Inflammatory macrophage treated with lipopolysaccharide for 1 hour (primary cell): Measurements from ENCODE around the gene CBFA2T2.
"Not testable (repeated sequence)": the region's sequence is repeated elsewhere in the genome, so short reads cannot be mapped to it uniquely, and the experiment has no call there.

Experiments used
- DNase-seq, 2 donors: peaks; one replicate each; pipeline ENCODE4 v3.0.0-alpha.2; 2020 to 2022

CBFA2T2 gene

DNA sequence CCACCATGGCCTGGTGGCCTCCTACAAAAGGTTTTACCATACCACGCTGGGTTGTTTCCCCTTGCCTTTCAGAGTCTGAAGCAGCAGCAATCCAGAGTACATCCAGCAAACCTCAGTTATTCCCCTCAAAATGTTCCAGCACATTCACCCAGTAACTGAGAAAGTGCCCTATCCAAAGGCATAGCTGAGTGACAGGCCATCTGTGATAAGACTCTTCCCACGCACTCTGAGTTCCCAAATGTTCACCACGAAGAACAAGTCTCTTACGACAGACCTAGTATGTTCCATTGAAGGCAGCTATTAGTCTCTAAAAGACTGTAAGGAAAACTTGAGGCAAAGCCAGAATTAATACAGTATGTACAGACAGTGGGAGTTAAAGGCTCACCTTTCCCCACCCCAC is 140.6 kb downstream of the CBFA2T2 start:
- peak in 1 of 2 donors; percentile 3 for DNase-seq

DNA sequence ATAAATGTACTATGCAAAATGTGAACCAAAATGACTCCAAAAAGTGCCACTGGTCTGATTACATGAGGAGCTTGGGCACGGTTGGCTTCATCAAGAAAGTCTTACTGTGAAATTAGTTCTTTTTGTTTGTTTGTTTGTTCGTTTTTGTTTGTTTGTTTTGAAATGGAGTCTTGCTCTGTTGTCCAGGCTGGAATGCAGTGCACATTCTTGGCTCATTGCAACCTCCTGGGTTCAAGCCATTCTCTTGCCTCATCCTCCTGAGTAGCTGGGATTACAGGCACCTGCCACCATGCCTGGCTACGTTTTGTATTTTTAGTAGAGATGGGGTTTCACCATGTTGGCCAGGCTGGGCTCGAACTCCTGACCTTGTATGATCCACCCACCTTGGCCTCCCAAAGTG is 142.0 kb downstream of the CBFA2T2 start:
- DNase-seq = not testable (repeated sequence)

DNA sequence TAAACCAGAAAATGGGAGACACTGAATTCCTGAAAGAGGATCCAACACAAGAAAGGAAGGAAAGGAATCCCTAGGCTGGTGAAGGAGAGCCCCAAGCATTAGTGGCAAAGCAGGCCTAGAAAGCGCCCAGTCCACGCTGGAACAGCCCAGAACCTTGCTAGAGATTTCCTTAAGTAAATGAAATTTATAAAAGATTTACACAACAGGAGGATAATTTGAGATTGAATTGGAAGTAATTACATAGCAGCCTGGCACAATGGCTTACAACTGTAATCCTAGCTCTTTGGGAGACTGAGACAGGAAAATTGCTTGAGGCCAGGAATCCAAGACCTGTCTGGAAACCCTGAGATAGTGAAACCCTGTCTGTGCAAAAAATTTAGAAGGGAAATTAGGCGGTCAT is 145.4 kb downstream of the CBFA2T2 start:
- DNase-seq = no peak

DNA sequence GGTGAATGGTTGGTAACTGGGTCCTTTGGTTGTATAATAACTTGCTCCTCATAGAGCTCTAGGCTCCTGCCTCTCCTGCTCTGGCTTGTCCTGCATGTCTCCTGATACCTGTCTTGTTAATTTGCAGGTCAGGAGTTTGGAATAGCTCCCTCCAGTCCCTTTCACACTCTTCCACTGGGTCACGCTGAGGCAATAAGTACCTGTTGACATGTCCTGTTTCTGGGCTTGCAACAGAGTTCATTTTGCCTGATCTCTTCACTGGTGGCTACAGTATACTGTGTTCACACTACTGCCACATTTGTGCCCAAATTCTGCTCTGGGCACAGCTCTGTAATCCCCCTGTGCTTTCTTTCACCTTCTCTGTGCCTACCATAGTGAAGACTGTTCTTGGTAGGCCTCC is 146.9 kb downstream of the CBFA2T2 start:
- no peak for DNase-seq

DNA sequence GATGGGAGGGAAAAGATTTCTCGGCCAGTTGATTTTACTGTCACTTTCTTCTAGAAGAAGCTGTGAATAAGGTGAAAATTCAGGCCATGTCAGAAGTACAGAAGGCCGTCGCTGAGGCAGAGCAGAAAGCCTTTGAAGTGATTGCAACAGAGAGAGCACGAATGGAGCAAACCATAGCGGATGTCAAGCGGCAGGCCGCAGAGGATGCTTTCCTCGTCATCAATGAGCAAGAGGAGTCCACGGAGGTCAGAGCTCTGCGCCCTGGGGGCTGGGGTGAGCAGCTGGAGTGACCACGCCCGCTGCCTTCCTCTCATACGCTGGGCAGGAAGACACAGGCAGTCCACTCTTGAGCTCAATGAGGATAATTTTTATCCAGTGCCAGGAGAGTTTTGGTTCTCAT is 150.4 kb downstream of the CBFA2T2 start:
- DNase-seq = no peak

DNA sequence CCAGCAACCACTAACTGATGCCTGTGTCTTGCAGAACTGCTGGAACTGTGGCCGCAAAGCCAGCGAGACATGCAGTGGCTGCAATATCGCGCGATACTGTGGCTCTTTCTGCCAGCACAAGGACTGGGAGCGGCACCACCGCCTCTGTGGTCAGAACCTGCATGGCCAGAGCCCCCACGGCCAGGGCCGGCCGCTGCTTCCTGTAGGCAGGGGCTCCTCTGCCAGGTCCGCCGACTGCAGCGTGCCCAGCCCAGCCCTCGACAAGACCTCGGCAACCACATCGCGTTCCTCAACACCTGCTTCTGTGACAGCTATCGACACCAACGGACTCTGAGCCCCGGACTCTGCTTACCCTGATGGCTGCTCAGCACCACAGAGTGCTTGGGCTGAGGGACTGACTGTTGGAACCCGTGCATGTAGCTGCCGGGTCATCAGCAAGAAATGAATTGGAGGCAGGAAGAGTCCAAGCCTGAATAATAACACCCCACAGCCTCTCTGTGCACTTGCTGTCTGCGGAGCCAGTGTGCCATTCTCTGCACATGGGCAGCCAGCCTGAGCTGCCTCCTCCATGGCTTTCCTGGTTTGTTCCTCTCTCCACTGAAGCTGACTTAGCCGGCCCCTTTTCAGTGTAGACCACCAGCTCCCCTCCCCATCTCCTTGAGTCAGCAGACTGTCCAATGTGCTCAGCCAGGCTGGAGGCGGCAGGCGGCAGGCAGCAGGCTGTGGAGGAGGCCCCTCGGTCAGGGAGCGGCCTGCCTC is 154.6 kb downstream of the CBFA2T2 start:
- no peak for DNase-seq

DNA sequence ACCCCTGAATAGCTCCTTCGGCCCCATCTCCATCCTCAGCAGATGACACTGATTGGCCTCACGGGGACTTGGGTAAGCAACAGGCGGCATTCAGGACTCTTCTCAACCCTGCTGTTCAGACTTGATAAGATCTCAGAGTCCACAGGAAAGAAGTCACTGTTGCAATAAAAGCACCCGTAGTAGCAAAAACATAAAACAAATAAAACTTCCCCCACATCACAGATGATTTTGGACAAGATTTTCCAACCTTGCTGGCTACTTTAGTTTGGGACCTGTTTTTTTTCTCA is 155.1 kb downstream of the CBFA2T2 start:
- no peak for DNase-seq

DNA sequence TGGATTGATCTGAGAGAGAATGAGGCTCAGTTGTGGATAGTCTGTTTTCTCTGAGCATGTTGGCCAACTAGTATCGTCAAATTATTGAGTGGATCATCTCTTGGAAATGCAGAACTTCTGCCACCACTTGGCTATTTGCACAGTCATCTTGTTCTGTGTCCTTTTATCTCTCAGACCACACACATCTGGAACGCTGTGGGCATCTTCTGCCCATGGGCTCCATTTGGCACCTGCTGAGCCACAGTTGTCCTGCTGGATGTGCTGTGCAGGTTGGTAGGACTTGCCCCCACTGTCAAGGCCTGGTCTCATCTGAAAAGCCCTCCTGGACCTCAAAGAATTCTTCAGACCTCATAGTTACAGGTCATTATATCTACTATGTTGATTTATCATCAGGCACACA is 155.5 kb downstream of the CBFA2T2 start:
- DNase-seq = no peak

DNA sequence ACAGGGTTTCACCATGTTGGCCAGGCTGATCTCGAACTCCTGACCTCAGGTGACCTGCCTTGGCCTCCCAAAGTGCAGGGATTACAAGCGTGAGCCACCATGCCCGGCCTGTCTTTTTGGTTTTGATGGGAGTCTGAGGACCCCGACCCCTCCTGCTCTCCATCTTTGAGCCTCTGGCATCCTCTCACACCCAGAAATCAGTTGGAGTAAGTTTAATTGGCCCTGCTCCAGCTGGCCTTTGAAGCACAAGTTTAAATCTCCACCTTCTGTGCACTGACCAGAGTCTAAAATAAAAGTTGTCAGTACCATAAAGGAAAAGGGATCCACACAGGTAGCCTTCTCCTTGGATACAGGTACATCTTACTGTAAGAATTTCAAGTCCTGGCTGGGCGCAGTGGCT is 156.3 kb downstream of the CBFA2T2 start:
- DNase-seq = no peak

DNA sequence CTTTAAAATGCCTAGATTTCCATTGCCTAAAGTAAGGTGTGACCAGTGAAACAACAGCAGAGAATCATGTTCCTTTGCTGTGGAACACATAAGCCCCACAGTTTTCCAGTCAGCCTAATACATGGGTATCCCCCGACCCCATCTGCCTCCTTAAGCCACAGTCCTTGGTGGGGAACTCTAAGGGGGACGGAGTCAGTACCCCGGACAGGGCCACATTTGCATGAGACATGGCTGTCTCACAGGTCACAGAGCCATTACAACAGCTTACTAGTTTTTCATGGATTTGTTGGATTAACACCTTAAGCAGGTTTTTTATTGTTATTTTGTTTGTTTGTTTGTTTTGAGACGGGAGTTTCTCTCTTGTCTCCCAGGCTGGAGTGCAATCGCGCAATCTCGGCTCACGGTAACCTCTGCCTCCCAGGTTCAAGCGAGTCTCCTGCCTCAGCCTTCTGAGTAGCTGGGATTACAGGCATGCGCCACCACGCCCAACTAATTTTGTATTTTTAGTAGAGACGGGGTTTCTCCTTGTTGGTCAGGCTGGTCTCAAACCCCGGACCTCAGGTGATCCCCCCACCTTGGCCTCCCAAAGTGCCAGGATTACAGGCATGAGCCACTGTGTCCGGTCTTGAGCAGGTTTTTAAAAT is 157.2 kb downstream of the CBFA2T2 start:
- not testable (repeated sequence) for DNase-seq

DNA sequence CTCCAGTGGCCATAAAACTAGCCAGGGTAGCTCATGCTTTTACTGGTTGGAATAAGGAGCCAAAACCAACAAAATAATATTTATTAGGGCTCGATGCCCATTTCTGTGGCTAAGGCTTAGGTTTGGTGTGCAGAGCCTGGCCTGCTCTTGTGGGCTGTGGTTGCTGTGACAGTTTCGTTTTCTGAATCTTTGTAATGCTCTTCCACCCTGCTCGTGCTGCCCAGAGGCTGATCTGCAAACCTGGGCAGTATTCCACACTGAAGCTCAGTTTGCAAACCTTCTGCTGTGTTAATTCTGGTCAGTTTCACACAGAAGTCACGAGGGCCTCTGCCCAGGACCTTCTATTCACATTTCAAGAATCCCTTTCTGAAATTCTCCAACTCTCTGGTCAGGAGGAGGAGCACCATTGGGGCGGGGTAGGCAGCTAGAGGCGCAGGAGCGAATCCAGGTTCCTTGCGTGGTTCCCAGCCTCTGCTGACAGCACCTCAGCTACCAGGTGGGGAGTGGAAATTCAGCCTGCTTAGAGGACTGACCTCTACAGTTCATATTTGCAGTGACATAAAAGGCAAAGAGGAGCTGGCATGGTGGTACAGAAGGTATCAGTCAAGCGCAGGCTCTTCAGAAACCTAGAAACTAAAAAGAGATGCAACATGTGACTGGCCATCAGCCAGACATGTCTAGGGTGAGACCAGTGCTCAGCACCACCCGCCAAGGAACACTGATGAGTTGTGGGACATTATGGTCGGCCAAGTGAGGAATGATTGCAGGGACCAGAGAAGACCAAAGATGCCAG is 157.9 kb downstream of the CBFA2T2 start:
- no peak for DNase-seq

DNA sequence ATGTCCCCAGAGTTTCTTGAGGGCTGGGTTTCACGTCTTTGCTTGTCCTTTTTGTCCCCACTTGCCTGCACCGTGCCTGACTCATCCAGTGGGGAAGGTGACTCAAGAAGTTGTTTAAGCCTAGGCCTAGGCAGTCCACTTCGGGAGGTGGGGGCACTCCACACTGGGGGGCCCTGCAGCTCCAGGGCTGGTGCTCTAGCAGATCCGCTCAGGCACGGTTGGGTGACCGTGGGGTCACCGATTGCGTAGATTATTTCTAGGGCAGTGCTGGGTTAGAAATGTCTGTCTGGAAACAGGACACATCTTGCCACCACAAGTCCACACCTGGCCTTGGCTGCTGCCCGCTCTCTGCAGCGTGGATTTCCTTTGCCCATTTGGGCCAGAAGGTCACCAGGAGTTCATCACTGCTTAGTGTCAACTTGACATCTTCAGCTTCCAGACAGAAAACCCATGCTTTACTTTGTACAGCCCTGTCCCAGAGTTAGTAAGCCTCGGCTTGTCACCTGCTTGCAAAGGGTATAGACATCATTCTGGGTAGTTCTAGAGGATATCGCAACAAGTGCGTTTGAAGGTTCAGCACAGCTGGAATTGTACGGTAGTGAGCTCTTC is 158.6 kb downstream of the CBFA2T2 start:
- no peak for DNase-seq

DNA sequence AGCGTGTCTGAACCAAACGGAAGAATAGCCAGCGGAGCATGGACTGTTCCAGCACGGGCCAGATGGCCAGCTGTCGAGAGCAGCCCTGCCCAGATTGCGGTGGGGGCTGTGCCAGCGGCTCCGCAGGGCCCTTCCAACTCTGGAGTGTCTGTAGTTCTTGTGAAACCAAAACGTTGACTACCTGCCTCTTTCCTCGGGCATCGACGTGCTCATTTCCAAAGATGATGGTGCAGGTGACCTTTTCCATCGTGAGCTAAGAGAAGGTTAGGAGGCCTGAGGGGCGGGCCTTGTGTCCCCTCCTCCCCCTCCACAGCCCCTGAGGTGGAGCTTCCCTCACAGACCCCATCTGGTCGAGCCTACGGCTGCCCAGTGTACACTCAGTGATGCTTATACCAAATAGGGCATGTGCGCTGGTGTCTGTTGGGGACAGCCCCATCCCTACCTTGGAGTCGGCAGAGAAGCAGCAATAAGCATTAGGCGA is 159.3 kb downstream of the CBFA2T2 start:
- no peak for DNase-seq

DNA sequence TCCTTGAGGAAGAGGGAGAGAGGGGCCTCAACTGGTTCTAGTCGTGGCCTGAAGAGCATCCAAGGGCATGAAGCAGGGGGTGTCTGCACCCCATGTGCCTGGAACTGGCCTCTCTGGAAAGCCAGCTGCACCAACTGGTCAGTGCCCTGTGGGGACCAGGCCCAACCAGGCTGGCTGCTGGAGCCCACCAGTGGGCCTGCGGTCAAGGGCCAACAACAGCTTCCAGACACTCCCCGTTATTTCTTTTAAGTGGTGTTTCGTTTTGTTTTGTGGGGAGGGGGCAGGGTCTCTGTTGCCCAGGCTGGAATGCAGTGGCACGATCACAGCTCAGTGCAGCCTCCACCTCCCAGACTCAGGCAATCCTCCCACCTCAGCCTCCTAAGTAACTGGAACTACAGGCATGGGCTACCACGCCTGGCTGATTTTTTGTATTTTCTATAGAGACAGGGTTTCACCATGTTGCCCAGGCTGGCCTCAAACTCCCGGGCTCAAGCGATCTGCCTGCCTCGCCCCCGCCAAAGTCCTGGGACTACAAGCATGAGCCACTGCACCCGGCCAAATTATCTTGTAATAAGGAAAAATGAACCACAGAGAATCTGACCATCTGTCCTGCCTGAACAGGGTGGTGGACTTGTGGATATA is 160.3 kb downstream of the CBFA2T2 start:
- DNase-seq = no peak

DNA sequence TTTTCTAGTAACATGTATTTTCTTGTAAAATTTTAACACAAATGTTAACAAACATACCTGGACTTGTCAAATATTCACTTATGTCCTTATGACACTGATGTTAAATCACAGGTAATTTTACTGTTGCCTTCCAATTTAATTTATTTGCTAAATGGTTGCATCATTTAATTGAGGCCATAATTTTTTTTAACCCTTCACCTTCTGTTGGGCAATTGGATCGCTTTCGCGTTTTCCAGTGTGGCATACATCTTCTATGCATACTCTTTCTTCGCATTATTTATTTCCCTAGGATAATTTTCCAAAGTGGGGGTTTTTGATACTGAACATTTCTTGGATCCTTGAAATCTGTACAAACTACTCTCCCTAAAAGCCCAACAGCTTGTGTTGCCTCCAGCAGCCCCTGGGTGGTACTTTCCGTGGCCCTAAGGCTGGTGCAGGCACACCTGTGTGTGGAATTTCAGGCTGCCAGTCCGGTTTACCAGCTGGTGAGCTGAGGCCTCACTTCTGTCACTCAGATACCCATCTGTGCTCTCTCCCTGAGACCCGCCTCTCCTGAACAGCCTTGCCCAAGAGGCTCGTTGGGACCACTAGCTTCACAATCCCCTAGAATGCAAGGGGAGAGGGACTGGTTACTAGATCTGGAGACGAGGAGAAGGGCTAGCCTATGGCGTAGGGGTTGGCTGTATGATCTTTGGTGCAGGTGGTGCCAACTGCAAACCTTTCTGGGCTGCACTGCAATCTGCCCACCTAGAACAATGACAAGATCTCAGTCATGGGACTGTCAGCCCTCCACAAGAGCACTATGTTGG is 161.1 kb downstream of the CBFA2T2 start:
- DNase-seq = no peak

DNA sequence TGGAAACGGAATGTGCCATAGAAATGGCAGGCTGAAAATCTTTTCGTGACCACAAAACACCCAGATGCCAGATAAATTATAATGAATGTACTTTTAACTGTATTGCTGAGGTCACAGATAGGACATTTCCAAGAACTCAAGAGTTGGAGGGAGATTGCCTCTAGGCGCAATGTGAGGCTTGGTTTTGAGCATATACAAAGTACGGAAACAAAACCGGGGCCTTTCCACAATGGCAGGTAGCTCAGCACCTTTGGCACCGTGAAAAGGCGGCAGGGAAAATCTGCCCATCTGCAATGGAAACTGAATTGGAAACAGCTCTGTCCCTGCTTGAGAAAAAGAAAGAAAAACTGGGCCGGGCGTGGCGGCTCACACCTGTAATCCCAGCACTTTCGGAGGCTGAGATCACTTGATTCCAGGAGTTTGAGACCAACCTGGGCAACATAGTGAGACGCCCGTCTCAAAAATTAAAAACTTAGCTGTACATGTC is 161.7 kb downstream of the CBFA2T2 start:
- DNase-seq = no peak

DNA sequence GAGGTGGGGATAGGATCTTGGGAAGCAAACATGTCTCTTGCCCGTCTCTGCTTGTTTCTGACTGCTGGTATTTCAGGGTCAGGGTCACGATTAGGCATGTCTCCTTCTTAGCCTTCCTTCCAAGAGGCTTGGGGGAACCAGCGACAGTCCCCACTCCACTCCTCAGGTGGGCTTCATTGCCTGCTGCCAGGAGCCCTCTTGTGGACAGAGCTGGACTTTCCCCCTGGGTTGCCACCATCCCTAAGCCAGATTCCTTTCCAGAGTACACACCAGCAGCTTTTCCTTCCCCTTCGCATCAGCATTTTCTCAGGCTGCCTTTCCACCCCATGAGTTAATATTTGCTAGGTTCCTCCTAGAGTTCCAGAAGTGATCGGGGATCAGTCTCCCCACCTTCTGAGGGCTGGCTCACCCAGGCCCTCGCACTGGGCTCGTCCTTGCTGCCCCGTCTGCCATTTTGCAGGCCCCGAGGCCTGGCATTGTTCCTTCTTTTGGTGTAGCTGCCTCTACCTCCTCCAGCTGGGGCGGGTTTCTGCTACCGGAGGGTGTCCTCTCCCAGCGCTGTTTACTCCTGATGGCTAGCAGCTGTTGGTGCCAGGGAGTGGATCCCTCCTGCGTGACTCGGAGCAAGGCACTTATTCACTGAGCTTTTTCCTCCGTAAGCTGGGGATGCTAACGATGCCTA is 163.5 kb downstream of the CBFA2T2 start:
- DNase-seq = peak in 1 of 2 donors; percentile 18

DNA sequence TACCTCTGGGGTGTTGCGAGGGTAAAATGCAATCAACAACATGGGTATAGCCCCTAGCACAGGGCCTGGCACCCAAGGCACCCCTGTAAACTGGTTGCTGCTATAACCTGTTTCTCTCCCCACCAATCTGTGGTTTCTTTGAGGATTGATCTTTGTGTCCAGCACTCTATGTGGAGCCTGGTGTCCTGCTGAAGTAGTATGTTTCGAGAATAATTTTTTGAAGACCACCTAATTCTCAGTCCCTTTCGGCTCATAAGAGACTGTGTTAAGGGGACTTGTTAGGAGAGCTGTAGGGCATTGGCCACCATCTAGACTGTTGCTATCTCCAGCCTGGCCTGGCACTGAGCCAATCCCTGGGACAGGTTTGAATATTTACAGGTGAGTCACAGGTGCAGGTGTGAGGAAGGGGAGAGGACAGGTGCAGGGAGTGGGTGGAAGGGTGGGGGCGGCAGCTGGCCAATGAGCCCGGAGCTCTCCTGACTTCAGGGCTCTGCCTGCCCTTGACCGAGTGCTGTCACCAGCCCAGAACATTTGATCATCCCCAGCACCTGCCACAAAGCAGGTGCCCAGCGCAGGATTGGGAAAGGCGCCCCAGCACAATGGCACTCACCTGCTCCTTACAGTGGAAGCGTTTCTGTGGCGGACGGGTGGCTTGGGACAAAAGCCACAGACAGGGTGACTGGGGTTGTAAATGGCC is 164.2 kb downstream of the CBFA2T2 start:
- DNase-seq = no peak

DNA sequence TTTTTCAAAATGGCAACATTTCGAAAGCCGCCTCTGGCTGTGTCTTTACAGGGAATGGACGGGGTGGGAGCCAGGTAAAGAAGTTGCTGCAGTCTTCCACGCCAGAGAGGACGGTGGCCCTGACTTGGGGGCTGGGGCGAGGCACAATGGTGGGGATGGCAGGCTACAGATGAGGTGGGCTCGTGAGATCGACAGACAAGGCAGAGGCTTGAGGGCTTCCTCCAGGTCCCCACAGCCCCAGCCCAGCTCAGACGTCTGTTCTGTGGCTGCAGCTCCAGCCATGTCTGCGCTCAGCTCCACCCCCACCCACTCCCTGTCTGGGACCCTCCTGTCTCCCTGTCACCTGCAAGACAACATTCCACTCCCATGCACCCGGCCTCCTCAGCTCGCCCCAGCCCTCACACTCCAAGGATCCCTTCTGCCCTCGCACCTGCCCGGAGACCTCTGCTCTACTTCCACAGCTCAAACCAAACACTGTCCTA is 164.8 kb downstream of the CBFA2T2 start:
- DNase-seq = no peak

DNA sequence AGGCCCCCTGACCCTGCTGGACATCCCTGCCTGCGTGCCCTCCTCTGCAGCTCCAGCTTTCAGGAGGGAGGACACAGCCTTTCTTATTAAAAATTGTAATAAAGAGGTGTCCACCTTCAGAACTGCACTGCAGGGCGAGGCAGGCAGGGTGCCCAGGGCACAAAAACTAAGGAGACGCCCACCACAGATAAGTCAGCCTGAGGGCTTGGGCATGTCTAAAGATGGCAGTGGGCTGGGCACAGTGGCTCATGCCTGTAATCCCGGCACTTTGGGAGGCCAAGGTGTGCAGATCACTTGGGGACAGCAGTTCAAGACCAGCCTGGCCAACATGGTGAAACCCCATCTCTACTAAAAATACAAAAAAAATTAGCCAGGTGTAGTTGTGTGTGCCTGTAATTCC is 165.3 kb downstream of the CBFA2T2 start:
- no peak for DNase-seq
